ENCODE measurements around the gene DPM3. TPM values are rescaled to one million over a fixed set of nuclear protein-coding genes. Genes with fewer than 3 reads are reported as not detected.

DPM3 gene
- total RNA-seq, 1 experiment from 2014 or later: 27.8 TPM

- Histone ChIP-seq H3K4me1 (peaks cover 53% of the 10 kb centered on the region), H3K4me3 (ENCODE audit: low read depth, low read length) (peak within 1 kb of the TSS; percentile 68), H3K9me3 (no peaks in the 10 kb centered on the region), H3K27me3 (replicated peaks; ENCODE audit: control insufficient read depth, insufficient read depth, low read length) (no peaks in the 10 kb centered on the region), H3K36me3 (ENCODE audit: control insufficient read depth, insufficient read depth, low read length) (peaks cover 5% of the 10 kb centered on the region)
- H3K27me3 Mint-ChIP-seq (ENCODE audit: insufficient read depth, unreplicated experiment): no peaks in the 10 kb centered on the region
- intact Hi-C loops (cut with micrococcal nuclease; ENCODE audit: unreplicated experiment): loop anchor here (5.0 kb wide), 1 partner anchor 125 kb away; the partner anchor contains the start of gene ZBTB7B
- peak within 1 kb of the TSS; percentile 80 for H3K27ac Mint-ChIP-seq (ENCODE audit: unreplicated experiment)
- peak within 1 kb of the TSS; percentile 89 for H3K4me3 Mint-ChIP-seq (ENCODE audit: unreplicated experiment)
- peaks cover 42% of the 10 kb centered on the region for H3K4me1 Mint-ChIP-seq (ENCODE audit: low read depth, unreplicated experiment)
- no peak for TF ChIP-seq CTCF (IDR thresholded peaks at IDR 0.05; ENCODE audit: insufficient read depth in 1 of 2, low read depth in 1 of 2, low read length in 1 of 2, severe bottlenecking in 1 of 2, unreplicated experiment in 1 of 2)
- no peaks in the 10 kb centered on the region for H3K9me3 Mint-ChIP-seq (ENCODE audit: unreplicated experiment)
- ChIA-PET CTCF (interaction anchor here (0.7 to 3.7 kb wide), 7 partner anchors 8 to 45 kb away, joined by 3 to 16 read pairs (median 10); partner anchors contain the start of genes KRTCAP2 and SLC50A1), POLR2A (interaction anchor here (0.5 to 1.7 kb wide), 4 partner anchors 8 to 1126 kb away, joined by 3 to 7 read pairs (median 4); partner anchors contain the start of gene SLC50A1)
- H3K36me3 Mint-ChIP-seq (ENCODE audit: insufficient read depth, unreplicated experiment): peaks cover 46% of the 10 kb centered on the region
- no TSS peak for BruUV-seq (replicated peaks)
- DNase-seq: peak; percentile 82
These were observed 13.0 kb downstream of the DPM3 start, which contains the start of gene EFNA1 for GRCh38 chr1:155127105-155127966. TSS of gene EFNA1 (plus strand) at chr1:155127876. CDS start at chr1:155127978, 102 bp downstream.

GRCh38 chr1:155126556-155127104 lies 13.7 kb downstream of the DPM3 start:
- peak overlapping the region; percentile 80 for H3K27ac Mint-ChIP-seq (ENCODE audit: unreplicated experiment)
- peak overlapping the region; percentile 68 for H3K4me3 ChIP-seq (ENCODE audit: low read depth, low read length)
- ChIA-PET POLR2A (interaction anchor here (0.5 to 1.7 kb wide), 4 partner anchors 9 to 1125 kb away, joined by 3 to 7 read pairs (median 4); partner anchors contain the start of gene SLC50A1), CTCF (interaction anchor here (1.0 to 2.9 kb wide), 6 partner anchors 8 to 46 kb away, joined by 4 to 16 read pairs (median 8); partner anchors contain the start of genes KRTCAP2 and SLC50A1)
- peaks cover 38% of the 10 kb centered on the region for H3K4me1 Mint-ChIP-seq (ENCODE audit: low read depth, unreplicated experiment)
- no peaks in the 10 kb centered on the region for H3K27me3 Mint-ChIP-seq (ENCODE audit: insufficient read depth, unreplicated experiment)
- DNase-seq: peak; percentile 86 to 90
- H3K4me1 ChIP-seq: peaks cover 54% of the 10 kb centered on the region
- no peaks in the 10 kb centered on the region for H3K9me3 Mint-ChIP-seq (ENCODE audit: unreplicated experiment)
- peak overlapping the region; percentile 89 for H3K4me3 Mint-ChIP-seq (ENCODE audit: unreplicated experiment)
- no peak for TF ChIP-seq CTCF (IDR thresholded peaks at IDR 0.05; ENCODE audit: insufficient read depth in 1 of 2, low read depth in 1 of 2, low read length in 1 of 2, severe bottlenecking in 1 of 2, unreplicated experiment in 1 of 2)
- H3K27me3 ChIP-seq (replicated peaks; ENCODE audit: control insufficient read depth, insufficient read depth, low read length): no peaks in the 10 kb centered on the region
- no peaks in the 10 kb centered on the region for H3K9me3 ChIP-seq
- intact Hi-C loops (cut with micrococcal nuclease; ENCODE audit: unreplicated experiment): loop anchor here (1.0 to 5.0 kb wide), 5 partner anchors 9 to 124 kb away; partner anchors contain the start of genes SLC50A1 and ZBTB7B
- TSS peak; percentile 20 for BruUV-seq (replicated peaks)
- H3K36me3 Mint-ChIP-seq (ENCODE audit: insufficient read depth, unreplicated experiment): peaks cover 40% of the 10 kb centered on the region
- H3K36me3 ChIP-seq (ENCODE audit: control insufficient read depth, insufficient read depth, low read length): peaks cover 3% of the 10 kb centered on the region

All from Caco-2 (cell line).